ENCODE data around the gene PRLR.

DNA sequence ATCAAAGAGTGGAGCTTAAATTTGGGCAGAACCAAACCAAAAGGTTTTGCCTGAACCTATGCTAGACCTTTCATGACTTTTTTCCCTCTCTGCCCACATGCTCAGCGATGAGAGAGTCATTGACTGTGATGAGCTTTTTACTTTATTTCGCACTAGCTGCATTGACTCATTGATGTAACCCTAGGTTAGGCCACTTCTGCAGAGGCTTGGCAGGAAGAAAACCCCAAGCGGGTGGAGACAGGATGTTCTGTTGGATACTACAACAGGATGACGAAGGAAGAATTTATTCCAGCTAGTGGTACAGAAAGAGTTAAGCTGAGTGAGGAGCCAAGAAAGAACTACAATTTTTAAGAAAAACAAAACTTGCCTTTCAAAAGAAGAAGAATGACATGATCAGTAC lies 201.0 kb downstream of the PRLR start:
- TF ChIP-seq EZH2 (IDR thresholded peaks at IDR 0.05; ENCODE audit: borderline replicate concordance, low read depth, low read length, severe bottlenecking) (no peak), CTCF (IDR thresholded peaks at IDR 0.05; ENCODE audit: borderline replicate concordance, extremely low read depth, low read length, poor library complexity, severe bottlenecking) (no peak)
